GM12875 (cell line): ENCODE data around the gene ACP2.

Experiments
- H3K4me3 ChIP-seq: one replicate; pipeline ENCODE4 v1.5.1; 2011; ENCODE audit warnings: low read depth, low read length, control low read depth
- TF ChIP-seq, protein P1 (sequence below): IDR thresholded peaks from 2 replicates; pipeline ENCODE4 v1.5.1; 2011; ENCODE audit warnings: low read depth, mild to moderate bottlenecking, control low read depth, inconsistent platforms, low read length, moderate library complexity, borderline replicate concordance; ENCODE audit not compliant: insufficient read depth

The ACP2 gene

DNA sequence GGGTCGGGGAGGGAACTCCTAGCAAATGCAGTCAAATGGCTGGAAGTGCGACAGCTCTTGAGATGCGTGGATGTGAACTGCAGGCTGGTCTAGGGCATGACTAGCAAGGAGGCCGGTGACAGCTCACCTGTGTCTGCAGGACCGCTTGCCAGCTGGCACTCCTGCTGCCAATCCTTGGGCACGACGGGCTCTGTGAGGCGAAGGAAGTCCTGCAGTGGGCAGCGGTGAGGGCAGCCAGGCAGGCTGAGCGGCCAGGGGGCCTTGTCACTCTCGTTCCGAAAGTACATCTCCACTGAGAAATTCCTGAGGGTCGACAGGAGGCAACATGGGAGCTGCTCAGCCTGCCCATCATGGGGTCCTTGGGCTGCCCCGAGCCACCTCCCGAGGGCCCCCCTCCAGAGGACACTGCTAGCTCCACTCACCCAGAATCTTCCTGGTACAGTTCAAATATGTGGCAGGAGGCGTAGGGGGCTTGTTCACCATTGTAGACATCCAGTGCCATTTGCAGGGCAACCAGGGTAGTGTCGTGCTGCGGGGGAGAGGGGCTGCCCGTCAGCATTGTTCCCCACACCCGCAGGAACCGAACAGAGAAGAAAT lies 5.9 kb downstream of the ACP2 start:
- TF ChIP-seq, protein P1, sequence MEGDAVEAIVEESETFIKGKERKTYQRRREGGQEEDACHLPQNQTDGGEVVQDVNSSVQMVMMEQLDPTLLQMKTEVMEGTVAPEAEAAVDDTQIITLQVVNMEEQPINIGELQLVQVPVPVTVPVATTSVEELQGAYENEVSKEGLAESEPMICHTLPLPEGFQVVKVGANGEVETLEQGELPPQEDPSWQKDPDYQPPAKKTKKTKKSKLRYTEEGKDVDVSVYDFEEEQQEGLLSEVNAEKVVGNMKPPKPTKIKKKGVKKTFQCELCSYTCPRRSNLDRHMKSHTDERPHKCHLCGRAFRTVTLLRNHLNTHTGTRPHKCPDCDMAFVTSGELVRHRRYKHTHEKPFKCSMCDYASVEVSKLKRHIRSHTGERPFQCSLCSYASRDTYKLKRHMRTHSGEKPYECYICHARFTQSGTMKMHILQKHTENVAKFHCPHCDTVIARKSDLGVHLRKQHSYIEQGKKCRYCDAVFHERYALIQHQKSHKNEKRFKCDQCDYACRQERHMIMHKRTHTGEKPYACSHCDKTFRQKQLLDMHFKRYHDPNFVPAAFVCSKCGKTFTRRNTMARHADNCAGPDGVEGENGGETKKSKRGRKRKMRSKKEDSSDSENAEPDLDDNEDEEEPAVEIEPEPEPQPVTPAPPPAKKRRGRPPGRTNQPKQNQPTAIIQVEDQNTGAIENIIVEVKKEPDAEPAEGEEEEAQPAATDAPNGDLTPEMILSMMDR = no peak
- H3K4me3 ChIP-seq = no peak overlapping the region

DNA sequence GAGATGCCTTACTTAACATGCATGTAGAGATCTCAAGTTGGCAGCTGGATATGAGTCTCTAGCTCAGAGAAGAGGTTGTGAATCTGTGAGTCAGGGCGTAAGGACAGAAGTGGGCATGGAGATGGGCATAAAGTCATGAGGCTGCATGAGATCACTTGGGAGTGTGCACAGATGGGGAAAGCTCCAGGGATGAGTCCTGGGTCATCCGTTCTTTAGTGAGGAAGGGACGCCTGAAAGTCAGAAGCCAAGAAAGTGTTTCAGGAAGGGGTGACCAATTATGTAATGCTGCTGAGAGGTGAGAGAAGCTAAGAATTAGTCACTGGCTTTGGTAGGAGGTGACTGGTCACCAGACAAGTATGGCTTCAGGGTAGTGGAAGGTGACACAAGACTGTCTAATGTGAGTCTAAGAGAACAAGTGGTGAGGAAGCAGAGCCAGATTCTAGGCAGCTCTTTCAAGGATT lies 6.7 kb downstream of the ACP2 start:
- no peak overlapping the region for H3K4me3 ChIP-seq
- TF ChIP-seq, protein P1 = no peak

- TF ChIP-seq, protein P1 = no peak
- no peak overlapping the region for H3K4me3 ChIP-seq
These were observed 8.8 kb downstream of the ACP2 start for GRCh38 chr11:47239852-47240251.

GRCh38 chr11:47236482-47236881 lies 12.1 kb downstream of the ACP2 start:
- TF ChIP-seq, protein P1 = no peak

DNA sequence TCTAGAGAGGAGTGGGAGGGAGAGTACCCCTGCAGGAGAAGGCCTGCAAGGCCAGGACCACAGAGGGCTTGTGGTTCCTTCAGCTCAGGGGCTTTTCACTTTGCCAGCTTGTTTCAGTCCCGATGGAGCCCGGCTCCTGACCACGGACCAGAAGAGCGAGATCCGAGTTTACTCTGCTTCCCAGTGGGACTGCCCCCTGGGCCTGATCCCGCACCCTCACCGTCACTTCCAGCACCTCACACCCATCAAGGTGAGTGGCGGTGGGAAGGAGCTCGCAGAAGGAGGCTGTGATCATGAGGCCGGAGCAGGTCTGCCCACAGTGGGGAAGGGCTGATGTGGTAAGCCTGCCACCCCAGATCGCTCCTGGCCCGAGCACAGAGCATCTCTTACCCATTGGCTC lies 13.5 kb downstream of the ACP2 start:
- no peak overlapping the region for H3K4me3 ChIP-seq
- TF ChIP-seq, protein P1 = no peak

More at GRCh38 chr11:47236482-47236881, 12.1 kb downstream of the ACP2 start:
- H3K4me3 ChIP-seq = no peak overlapping the region

- no peak overlapping the region for H3K4me3 ChIP-seq
These were observed 13.9 kb downstream of the ACP2 start for GRCh38 chr11:47234669-47235100.

More at GRCh38 chr11:47234669-47235100, 13.9 kb downstream of the ACP2 start:
- TF ChIP-seq, protein P1 = no peak
